Occipital lobe (tissue), 2 donors: ENCODE results near the gene FCHO2. TPM values are rescaled to one million over a fixed set of nuclear protein-coding genes. Genes with fewer than 3 reads are reported as not detected.

Experiments
- DNase-seq: peaks from one replicate; lab custom pipeline; 2025; lab: John Stamatoyannopoulos, UW
- total RNA-seq: library from RNA; depleted of rRNA; stranded (reverse); fragments of >200 nt; gene quantifications from one replicate; pipeline ENCODE4 v1.2.3, GENCODE V29; 2014

Gene FCHO2
- total RNA-seq, 1 donor from 2014 or later: 74.4 TPM

- DNase-seq: no peak
Observed at GRCh38 chr5:73028991-73029595, 73.3 kb downstream of the FCHO2 start.

GRCh38 chr5:73030531-73030930 lies 74.7 kb downstream of the FCHO2 start:
- no peak for DNase-seq

- DNase-seq: no peak
Observed at GRCh38 chr5:73030995-73031394, 75.2 kb downstream of the FCHO2 start.

- DNase-seq: no peak
Observed at GRCh38 chr5:73031839-73032238, 76.0 kb downstream of the FCHO2 start.

- no peak for DNase-seq
Observed at GRCh38 chr5:73032635-73033034, 76.8 kb downstream of the FCHO2 start.

- DNase-seq: no peak
Observed at GRCh38 chr5:73037545-73037944, 81.7 kb downstream of the FCHO2 start.

GRCh38 chr5:73039082-73039481 lies 83.2 kb downstream of the FCHO2 start:
- DNase-seq: no peak

- no peak for DNase-seq
Observed at GRCh38 chr5:73042993-73043392, 87.2 kb downstream of the FCHO2 start.

GRCh38 chr5:73044546-73044945 lies 88.7 kb downstream of the FCHO2 start:
- no peak for DNase-seq

- no peak for DNase-seq
Observed at GRCh38 chr5:73045623-73046022, 89.8 kb downstream of the FCHO2 start.

- no peak for DNase-seq
Observed at GRCh38 chr5:73061593-73061992, 105.8 kb downstream of the FCHO2 start.

GRCh38 chr5:73066466-73066865 lies 110.6 kb downstream of the FCHO2 start:
- no peak for DNase-seq

GRCh38 chr5:73067213-73067612 lies 111.4 kb downstream of the FCHO2 start:
- DNase-seq: no peak

GRCh38 chr5:73081093-73081492 lies 125.3 kb downstream of the FCHO2 start:
- no peak for DNase-seq

- DNase-seq: no peak
Observed at GRCh38 chr5:73088026-73088425, 132.2 kb downstream of the FCHO2 start.

GRCh38 chr5:73093943-73094342 lies 138.1 kb downstream of the FCHO2 start:
- no peak for DNase-seq

- DNase-seq: no peak
Observed at GRCh38 chr5:73094415-73094814, 138.6 kb downstream of the FCHO2 start.

- DNase-seq: no peak
Observed at GRCh38 chr5:73095564-73096238, 139.9 kb downstream of the FCHO2 start.

GRCh38 chr5:73096239-73096575 lies 140.4 kb downstream of the FCHO2 start:
- no peak for DNase-seq

- no peak for DNase-seq
Observed at GRCh38 chr5:73097740-73098139, 141.9 kb downstream of the FCHO2 start.

GRCh38 chr5:73100109-73100508 lies 144.3 kb downstream of the FCHO2 start:
- DNase-seq: no peak

- no peak for DNase-seq
Observed at GRCh38 chr5:73103870-73104299, 148.0 kb downstream of the FCHO2 start.

GRCh38 chr5:73104326-73104725 lies 148.5 kb downstream of the FCHO2 start:
- no peak for DNase-seq

- no peak for DNase-seq
Observed at GRCh38 chr5:73106335-73106734, 150.5 kb downstream of the FCHO2 start.
